ENCODE measurements around the gene ABCA1.
"Not testable (repeated sequence)": the region's sequence is repeated elsewhere in the genome, so short reads cannot be mapped to it uniquely, and the experiment has no call there.

ABCA1 gene

DNA sequence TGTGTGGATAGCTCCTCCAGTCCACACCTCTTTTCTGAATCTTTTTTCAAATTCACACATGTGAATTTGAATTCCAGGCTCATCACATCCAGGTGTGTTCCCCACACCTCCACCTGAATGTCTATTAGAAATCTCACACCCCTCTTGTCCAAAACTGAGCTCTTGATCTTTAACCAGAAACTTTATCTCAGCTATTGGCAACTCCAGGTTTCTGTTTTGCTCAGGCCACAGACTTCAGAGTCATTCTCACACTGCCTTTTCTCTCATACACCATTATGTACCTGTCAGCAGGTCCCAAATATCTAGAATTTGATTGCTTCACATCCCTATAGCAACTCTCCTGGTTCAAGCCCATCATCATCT lies 152.4 kb downstream of the ABCA1 start:
- DNase-seq (ENCODE audit: low read depth): no peak
- H3K4me3 ChIP-seq (ENCODE audit: low read length): no peak overlapping the region
- TF ChIP-seq, protein P1, sequence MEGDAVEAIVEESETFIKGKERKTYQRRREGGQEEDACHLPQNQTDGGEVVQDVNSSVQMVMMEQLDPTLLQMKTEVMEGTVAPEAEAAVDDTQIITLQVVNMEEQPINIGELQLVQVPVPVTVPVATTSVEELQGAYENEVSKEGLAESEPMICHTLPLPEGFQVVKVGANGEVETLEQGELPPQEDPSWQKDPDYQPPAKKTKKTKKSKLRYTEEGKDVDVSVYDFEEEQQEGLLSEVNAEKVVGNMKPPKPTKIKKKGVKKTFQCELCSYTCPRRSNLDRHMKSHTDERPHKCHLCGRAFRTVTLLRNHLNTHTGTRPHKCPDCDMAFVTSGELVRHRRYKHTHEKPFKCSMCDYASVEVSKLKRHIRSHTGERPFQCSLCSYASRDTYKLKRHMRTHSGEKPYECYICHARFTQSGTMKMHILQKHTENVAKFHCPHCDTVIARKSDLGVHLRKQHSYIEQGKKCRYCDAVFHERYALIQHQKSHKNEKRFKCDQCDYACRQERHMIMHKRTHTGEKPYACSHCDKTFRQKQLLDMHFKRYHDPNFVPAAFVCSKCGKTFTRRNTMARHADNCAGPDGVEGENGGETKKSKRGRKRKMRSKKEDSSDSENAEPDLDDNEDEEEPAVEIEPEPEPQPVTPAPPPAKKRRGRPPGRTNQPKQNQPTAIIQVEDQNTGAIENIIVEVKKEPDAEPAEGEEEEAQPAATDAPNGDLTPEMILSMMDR (conservative IDR thresholded peaks at IDR 0.05; ENCODE audit: low read length): no peak

DNA sequence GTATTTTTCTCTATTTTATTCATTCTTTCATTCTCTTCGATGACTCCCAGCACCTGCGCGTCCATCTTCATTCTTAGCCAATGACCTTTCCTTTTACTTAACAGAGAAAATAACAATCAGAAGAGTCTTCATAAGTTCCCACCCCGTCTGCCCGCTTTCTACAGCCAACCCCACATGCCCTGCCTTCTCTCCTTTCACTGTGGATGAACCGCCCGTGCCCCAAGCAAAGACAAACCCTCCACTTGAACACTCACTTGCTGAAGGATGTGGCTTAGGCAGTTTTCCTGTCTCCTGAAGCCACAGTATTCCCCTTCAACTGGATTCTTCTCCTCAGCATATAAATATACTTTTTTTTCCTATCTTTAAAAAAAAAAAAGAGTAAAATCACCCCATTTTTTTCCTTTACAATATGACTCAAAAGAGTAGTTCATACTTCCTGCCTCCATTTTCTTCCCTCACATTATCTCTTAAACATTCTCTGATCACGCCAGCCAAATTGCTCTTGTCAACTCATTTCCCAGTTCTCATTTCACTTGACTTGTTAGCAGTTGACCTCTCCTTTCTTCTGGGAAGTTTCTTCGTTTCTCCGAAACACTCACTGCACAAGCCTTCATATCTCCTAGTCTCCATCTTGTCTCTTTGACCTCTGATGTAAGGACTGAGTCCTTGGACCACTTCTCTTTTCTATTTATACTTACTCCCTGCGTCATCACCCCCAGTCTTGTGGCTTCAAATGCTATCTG lies 153.0 kb downstream of the ABCA1 start:
- H3K4me3 ChIP-seq (ENCODE audit: low read length): no peak overlapping the region
- DNase-seq (ENCODE audit: low read depth): no peak
- TF ChIP-seq, protein P1 (conservative IDR thresholded peaks at IDR 0.05; ENCODE audit: low read length): no peak

DNA sequence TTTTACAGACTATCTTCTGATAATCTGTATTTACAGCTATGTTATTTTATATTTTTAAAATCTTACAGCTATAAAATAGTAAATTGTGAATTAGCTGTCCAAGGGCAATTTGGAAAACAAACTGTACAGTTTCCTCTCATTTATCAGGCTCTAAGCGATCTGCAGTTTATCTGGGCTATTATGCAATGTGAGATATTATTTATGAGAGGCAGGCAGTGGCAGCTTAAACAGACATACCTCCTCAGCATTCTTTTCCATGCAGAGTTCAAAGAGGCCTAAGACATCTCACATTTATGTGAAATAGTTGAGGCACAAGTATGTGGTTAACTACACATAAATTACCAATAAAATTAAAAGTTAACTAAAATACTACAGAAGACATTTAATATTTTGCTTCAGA lies 153.8 kb downstream of the ABCA1 start:
- DNase-seq (ENCODE audit: low read depth): no peak
- no peak overlapping the region for H3K4me3 ChIP-seq (ENCODE audit: low read length)

DNA sequence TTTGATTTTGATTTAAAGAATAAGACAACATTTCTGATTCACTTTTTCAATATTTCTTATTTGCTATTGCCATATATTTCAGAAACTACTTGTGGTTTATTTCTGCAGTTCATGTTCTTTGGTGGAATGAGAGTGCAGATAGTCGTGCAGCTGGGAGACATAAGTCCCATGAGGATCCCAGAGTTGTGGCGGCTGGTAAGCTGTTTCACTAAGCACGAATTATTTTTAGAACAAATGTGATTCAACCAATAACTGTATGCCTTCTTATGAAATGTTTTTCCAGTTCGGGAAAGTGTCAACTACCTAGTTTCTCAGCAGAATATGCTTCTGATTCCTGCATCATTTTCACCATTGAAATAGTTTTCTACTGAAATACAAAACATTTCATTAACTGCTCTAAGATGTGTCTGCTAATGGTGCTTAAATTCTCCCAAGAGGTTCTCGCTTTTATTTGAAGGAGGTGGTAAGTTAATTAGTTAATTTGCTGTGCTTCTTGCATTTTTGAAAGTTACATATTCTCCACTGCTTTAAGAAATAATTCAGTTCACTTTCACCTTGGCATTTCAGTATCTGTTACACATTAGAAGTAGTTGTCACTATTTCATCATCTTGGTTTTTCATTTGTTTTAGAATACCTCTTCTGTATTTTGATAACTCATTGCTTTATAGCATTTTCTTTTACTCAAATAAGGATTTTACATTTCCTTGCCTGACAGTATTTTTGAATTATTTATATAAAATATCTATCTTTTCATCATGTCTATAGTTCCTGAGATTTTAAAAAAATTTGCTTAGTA lies 155.0 kb downstream of the ABCA1 start:
- peak; percentile 58 for DNase-seq (ENCODE audit: low read depth)
- TF ChIP-seq, protein P1 (conservative IDR thresholded peaks at IDR 0.05; ENCODE audit: low read length): no peak
- H3K4me3 ChIP-seq (ENCODE audit: low read length): no peak overlapping the region

More for the DNA sequence above, 153.8 kb downstream of the ABCA1 start:
- TF ChIP-seq, protein P1 (conservative IDR thresholded peaks at IDR 0.05; ENCODE audit: low read length): no peak

DNA sequence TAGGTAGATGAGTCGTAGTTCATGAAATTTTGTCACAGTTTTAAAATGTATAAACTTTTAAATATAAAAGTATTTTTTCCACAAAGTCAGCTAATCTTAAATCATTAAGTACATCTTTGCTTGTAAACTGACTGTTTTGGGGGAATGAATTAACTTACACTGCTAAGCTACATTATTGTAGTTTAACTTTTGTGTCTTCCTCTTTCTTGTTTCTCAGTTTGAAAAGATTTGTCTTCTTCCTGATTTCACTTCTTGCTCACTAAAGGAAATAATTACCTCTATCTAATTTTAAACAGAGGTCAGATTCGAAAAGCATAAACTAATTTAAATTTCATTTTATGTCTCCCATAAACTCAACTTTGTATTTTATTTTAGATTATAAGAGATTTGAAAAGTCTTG lies 158.3 kb downstream of the ABCA1 start:
- no peak for DNase-seq (ENCODE audit: low read depth)
- TF ChIP-seq, protein P1 (conservative IDR thresholded peaks at IDR 0.05; ENCODE audit: low read length): no peak
- H3K4me3 ChIP-seq (ENCODE audit: low read length): no peak overlapping the region

DNA sequence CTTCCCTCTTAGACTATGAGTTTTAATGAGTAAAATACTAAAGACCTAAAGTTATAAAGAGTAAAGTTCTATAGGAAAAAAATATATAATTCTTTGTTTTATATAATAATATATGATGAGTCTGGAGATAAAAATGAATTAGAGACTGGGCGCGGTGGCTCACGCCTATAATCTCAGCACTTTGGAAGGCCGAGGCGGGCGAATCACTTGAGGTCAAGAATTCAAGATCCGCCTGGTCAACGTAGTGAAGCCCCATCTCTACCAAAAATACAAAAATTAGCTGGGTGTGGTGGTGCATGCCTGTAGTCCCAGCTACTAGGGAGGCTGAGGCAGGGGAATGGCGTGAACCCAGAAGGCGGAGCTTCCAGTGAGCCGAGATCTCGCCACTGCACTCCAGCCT lies 158.9 kb downstream of the ABCA1 start:
- not testable (repeated sequence) for DNase-seq (ENCODE audit: low read depth); H3K4me3 ChIP-seq (ENCODE audit: low read length)

DNA sequence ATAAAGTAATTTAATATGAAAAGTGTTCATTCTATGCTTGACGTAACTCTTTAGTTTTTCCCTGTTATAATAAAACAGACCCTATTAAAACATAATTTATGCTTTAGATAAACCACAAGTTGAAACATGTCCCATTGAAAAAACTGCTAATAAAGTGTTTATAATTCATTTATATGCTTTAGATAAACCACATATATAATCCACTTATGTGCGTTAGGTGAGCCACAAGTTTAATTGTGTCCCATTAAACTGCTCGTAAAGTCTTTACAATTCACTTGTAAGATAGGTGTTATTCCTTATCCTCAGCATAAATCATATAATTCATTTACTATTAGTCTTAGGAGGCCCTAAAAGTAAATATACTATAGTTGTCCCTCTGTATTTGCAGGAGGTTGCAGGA lies 160.4 kb downstream of the ABCA1 start:
- DNase-seq (ENCODE audit: low read depth): no peak
- TF ChIP-seq, protein P1 (conservative IDR thresholded peaks at IDR 0.05; ENCODE audit: low read length): no peak
- no peak overlapping the region for H3K4me3 ChIP-seq (ENCODE audit: low read length)

Measured in AG10803 (cell line).